ENCODE results near the gene COX19. TPM values are rescaled to one million over a fixed set of nuclear protein-coding genes. Genes with fewer than 3 reads are reported as not detected.

Gene COX19
- total RNA-seq, 1 donor from 2014 or later = 10.8 TPM

DNA sequence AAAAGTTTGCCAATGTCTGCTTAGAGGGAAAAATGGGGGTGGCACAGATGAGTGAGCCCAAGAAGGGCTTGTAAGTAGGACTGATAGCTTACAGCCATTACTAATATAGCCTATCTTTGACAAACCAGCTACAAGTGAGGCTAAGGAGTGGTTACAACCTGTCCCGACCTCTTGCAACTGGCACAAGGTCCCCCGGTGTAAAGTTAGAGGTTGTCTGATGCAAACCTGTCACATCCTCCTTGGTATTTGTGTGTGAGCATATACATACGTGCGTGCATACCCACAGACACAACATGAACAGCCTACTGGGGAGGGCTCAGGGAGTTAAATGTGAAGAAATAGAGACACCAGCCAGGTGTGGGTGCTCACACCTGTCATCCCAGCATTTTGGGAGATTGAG, 35.5 kb downstream of the COX19 start:
- H3K36me3 ChIP-seq = no peaks in the 10 kb centered on the region
- H3K27ac ChIP-seq = no peak overlapping the region
- no peak overlapping the region for H3K4me3 ChIP-seq
- H3K9me3 ChIP-seq = no peaks in the 10 kb centered on the region
- no peaks in the 10 kb centered on the region for H3K27me3 ChIP-seq
- TF ChIP-seq CTCF (IDR thresholded peaks at IDR 0.05) (no peak), POLR2AphosphoS5 (IDR thresholded peaks at IDR 0.05; ENCODE audit: insufficient read depth in 1 of 2, low read depth in 1 of 2) (no peak), POLR2A (IDR thresholded peaks at IDR 0.05) (no peak)
- DNase-seq (ENCODE audit: extremely low spot score in 2 of 2) = no peak
- H3K4me1 ChIP-seq = peaks cover 2% of the 10 kb centered on the region
- intact Hi-C loops (cut with DNase I) = no loop called here

DNA sequence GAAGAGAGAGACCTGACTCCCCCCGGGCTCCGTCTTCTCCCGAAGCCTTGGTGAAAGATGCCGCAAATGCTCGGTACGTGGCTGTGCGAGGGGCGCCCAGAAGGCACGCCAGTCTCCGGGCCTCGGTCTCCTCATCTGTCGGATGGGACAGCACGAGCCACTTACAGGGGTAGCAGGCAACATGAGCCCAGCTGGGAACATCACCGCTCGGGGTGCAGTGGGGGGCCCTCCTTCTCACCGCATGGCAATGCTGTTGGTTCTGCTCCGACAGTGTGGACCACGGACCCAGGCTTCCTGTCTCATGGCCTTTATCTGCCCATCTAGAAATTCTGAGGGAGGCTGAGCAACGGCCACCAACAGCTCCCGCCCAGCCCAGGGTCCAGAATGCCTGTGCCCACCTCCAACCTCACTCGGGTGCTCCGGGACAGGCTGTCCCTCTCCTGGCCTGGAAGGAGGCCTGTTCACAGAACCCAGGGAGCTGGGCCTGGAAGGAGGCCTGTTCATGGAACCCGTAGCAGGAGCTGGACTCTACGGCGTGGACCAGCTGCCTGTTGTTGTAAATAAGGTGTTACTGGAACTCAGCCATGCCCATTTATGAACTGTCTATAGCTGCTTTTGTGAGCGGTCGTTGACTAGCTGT, 36.7 kb downstream of the COX19 start:
- no peak overlapping the region for H3K4me3 ChIP-seq
- H3K27ac ChIP-seq = no peak overlapping the region
- intact Hi-C loops (cut with DNase I) = no loop called here
- no peaks in the 10 kb centered on the region for H3K4me1 ChIP-seq
- H3K36me3 ChIP-seq = no peaks in the 10 kb centered on the region
- TF ChIP-seq POLR2AphosphoS5 (IDR thresholded peaks at IDR 0.05; ENCODE audit: insufficient read depth in 1 of 2, low read depth in 1 of 2) = no peak
- no peak for TF ChIP-seq POLR2A (IDR thresholded peaks at IDR 0.05)
- TF ChIP-seq CTCF (IDR thresholded peaks at IDR 0.05) = no peak
- H3K27me3 ChIP-seq = no peaks in the 10 kb centered on the region
- DNase-seq (ENCODE audit: extremely low spot score in 2 of 2) = no peak
- no peaks in the 10 kb centered on the region for H3K9me3 ChIP-seq

DNA sequence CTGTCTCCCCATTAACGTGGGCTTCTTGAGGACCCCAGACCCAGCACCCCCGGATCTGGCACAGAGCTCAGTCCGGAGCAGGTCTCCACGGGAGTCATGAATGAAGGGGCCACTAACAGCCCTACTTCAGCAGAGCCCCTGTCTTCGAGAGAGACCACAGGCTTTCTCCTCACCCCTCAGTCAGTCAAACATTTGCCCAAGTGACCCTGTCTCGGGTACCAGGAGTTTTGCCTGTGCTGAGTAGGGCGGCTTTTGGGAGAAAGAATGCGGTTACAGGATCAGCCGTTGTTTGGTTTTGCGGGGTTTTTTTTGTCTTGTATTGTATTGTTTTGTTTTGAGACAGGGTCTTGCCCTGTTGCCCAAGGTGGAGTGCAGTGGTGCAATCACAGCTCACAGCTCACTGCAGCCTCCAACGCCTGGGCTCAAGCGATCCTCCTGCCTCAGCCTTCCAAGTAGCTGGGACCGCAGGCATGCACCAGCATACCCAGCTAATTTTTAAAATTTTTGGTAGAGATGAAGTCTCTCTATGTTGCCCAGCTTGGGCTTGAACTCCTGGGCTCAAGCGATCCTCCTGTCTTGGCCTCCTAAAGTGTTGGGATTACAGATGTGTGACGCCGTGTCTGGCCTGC, 37.4 kb downstream of the COX19 start:
- TF ChIP-seq CTCF (IDR thresholded peaks at IDR 0.05) (no peak), POLR2A (IDR thresholded peaks at IDR 0.05) (no peak), POLR2AphosphoS5 (IDR thresholded peaks at IDR 0.05; ENCODE audit: insufficient read depth in 1 of 2, low read depth in 1 of 2) (no peak)
- DNase-seq (ENCODE audit: extremely low spot score in 2 of 2) = no peak
- no peaks in the 10 kb centered on the region for H3K27me3 ChIP-seq
- H3K27ac ChIP-seq = no peak overlapping the region
- intact Hi-C loops (cut with DNase I) = no loop called here
- H3K4me3 ChIP-seq = no peak overlapping the region
- H3K9me3 ChIP-seq = no peaks in the 10 kb centered on the region
- H3K36me3 ChIP-seq = no peaks in the 10 kb centered on the region
- no peaks in the 10 kb centered on the region for H3K4me1 ChIP-seq

DNA sequence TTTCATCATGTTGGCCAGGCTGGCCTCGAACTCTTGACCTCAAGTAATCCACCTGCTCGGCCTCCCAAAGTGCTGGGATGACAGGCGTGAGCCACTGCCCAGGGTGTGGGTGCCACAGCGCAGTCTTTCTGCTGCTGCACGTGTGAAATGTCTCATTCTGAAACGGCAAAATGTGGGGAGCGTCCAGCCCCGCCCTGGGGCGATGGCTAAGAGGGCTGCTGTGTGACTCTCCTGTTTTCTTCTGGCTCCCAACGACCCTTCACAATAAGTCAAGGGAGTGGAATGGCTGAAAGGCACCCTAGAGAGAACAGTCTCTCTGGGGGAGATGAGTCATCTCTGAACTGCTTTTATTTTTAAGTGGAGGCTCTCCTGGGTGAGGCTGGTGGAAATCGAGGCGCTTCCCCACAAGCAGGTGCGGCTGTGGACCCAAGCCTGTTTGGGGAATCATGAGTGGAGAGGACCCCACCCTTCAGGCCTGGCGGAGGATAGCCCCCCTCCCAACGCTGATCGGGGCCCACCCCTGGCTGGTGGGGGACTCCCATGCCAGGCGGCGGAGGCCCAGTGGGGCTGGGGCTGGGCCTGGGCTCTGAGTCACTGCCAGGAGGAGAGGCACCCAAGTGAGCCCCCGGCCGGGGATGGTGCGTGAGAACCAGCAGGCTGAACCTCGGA, 38.8 kb downstream of the COX19 start:
- DNase-seq (ENCODE audit: extremely low spot score in 2 of 2) = no peak
- no peaks in the 10 kb centered on the region for H3K36me3 ChIP-seq
- intact Hi-C loops (cut with DNase I) = no loop called here
- H3K4me3 ChIP-seq = no peak overlapping the region
- no peaks in the 10 kb centered on the region for H3K4me1 ChIP-seq
- no peaks in the 10 kb centered on the region for H3K9me3 ChIP-seq
- H3K27ac ChIP-seq = no peak overlapping the region
- H3K27me3 ChIP-seq = no peaks in the 10 kb centered on the region
- TF ChIP-seq POLR2AphosphoS5 (IDR thresholded peaks at IDR 0.05; ENCODE audit: insufficient read depth in 1 of 2, low read depth in 1 of 2) (no peak), POLR2A (IDR thresholded peaks at IDR 0.05) (no peak), CTCF (IDR thresholded peaks at IDR 0.05) (no peak)
